ENCODE results near the gene CCDC85C. TPM values are rescaled to one million over a fixed set of nuclear protein-coding genes. Genes with fewer than 3 reads are reported as not detected.

Gene CCDC85C
- total RNA-seq (2014; rRNA removed; shearing (Covaris generic)): 3.6 and 6.4 TPM in 2 replicates
- total RNA-seq (2022): 14.6 and 15.0 TPM in 2 replicates
- Bru-seq, nascent RNA: percentile 44 among the genes with signal in this experiment
- percentile 45 among the genes with signal in this experiment for BruChase-seq, experiment 1, labeled RNA remaining after a 6-hour chase
- percentile 46 among the genes with signal in this experiment for BruChase-seq, experiment 2, labeled RNA remaining after a 2-hour chase
- long read RNA-seq, full-length matches to known transcripts: 9 of 25 reads
- long read RNA-seq, partial matches to known transcripts: 1 of 25 reads
- long read RNA-seq, other reads (novel, unspliced or antisense): 15 of 25 reads

GRCh38 chr14:99603471-99604277 is at the start of gene CCDC85C:
CCDC85C (minus strand) TSS chr14:99604207; CDS start chr14:99603959, 248 bp downstream.
- H3K79me2 ChIP-seq (ENCODE audit: insufficient read depth, low read depth, low read length): no peaks in the 10 kb centered on the region
- H2AFZ ChIP-seq (ENCODE audit: low read length): peak within 1 kb of the TSS; percentile 88
- peak within 1 kb of the TSS; percentile 74 for H3K27ac ChIP-seq (ENCODE audit: low read depth, low read length, poor library complexity, severe bottlenecking)
- H3K4me2 ChIP-seq (ENCODE audit: low read length): peak within 1 kb of the TSS; percentile 82
- POLR2A ChIA-PET: interaction anchor here (0.5 kb wide), 1 partner anchor 90 kb away, joined by 4 read pairs; no protein-coding TSS in a partner anchor
- no peaks in the 10 kb centered on the region for H3K9me2 ChIP-seq (ENCODE audit: insufficient read depth, low read length)
- no peaks in the 10 kb centered on the region for H4K20me1 ChIP-seq (ENCODE audit: insufficient read depth, low read length)
- H3K36me3 ChIP-seq (ENCODE audit: insufficient read depth, low read length): no peaks in the 10 kb centered on the region
- intact Hi-C loops (cut with micrococcal nuclease; ENCODE audit: unreplicated experiment): loop anchor here (1.0 to 2.0 kb wide), 2 partner anchors 31 to 81 kb away; partner anchors contain the start of gene CYP46A1
- peaks cover 27% of the 10 kb centered on the region for H3K4me1 ChIP-seq (ENCODE audit: insufficient read depth, low read length, poor library complexity, severe bottlenecking)
- H3K9me3 ChIP-seq (ENCODE audit: low read length): no peaks in the 10 kb centered on the region
- peak; percentile 61 for DNase-seq (ENCODE audit: low spot score)
- CTCF ChIA-PET (ENCODE audit: unreplicated experiment): no interaction called here
- TF ChIP-seq EZH2phosphoT487 (IDR thresholded peaks at IDR 0.05; ENCODE audit: borderline replicate concordance, low read depth, low read length): no peak
- TF ChIP-seq, protein P1, sequence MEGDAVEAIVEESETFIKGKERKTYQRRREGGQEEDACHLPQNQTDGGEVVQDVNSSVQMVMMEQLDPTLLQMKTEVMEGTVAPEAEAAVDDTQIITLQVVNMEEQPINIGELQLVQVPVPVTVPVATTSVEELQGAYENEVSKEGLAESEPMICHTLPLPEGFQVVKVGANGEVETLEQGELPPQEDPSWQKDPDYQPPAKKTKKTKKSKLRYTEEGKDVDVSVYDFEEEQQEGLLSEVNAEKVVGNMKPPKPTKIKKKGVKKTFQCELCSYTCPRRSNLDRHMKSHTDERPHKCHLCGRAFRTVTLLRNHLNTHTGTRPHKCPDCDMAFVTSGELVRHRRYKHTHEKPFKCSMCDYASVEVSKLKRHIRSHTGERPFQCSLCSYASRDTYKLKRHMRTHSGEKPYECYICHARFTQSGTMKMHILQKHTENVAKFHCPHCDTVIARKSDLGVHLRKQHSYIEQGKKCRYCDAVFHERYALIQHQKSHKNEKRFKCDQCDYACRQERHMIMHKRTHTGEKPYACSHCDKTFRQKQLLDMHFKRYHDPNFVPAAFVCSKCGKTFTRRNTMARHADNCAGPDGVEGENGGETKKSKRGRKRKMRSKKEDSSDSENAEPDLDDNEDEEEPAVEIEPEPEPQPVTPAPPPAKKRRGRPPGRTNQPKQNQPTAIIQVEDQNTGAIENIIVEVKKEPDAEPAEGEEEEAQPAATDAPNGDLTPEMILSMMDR (conservative IDR thresholded peaks at IDR 0.05; ENCODE audit: low read length): no peak
- peak within 1 kb of the TSS; percentile 90 for H3K4me3 ChIP-seq (ENCODE audit: low read depth, low read length, poor library complexity, severe bottlenecking)
- no TSS peak for BruUV-seq (replicated peaks)

- intact Hi-C loops (cut with micrococcal nuclease; ENCODE audit: unreplicated experiment): no loop called here
- Histone ChIP-seq H2AFZ (ENCODE audit: low read length) (no peak overlapping the region), H4K20me1 (ENCODE audit: insufficient read depth, low read length) (no peaks in the 10 kb centered on the region), H3K4me2 (ENCODE audit: low read length) (no peak overlapping the region), H3K79me2 (ENCODE audit: insufficient read depth, low read depth, low read length) (no peaks in the 10 kb centered on the region), H3K9me2 (ENCODE audit: insufficient read depth, low read length) (no peaks in the 10 kb centered on the region), H3K4me3 (ENCODE audit: low read depth, low read length, poor library complexity, severe bottlenecking) (no peak overlapping the region), H3K9me3 (ENCODE audit: low read length) (no peaks in the 10 kb centered on the region), H3K4me1 (ENCODE audit: insufficient read depth, low read length, poor library complexity, severe bottlenecking) (peaks cover 2% of the 10 kb centered on the region), H3K36me3 (ENCODE audit: insufficient read depth, low read length) (no peaks in the 10 kb centered on the region), H3K27ac (ENCODE audit: low read depth, low read length, poor library complexity, severe bottlenecking) (no peak overlapping the region)
- DNase-seq (ENCODE audit: low spot score): no peak
- ChIA-PET POLR2A (interaction anchor here (0.5 kb wide), 1 partner anchor 547 kb away, joined by 4 read pairs; no protein-coding TSS in a partner anchor), CTCF (ENCODE audit: unreplicated experiment) (no interaction called here)
- TF ChIP-seq EZH2phosphoT487 (IDR thresholded peaks at IDR 0.05; ENCODE audit: borderline replicate concordance, low read depth, low read length): no peak
- TF ChIP-seq, protein P1 (conservative IDR thresholded peaks at IDR 0.05; ENCODE audit: low read length): 0 out of 2 replicates have a peak, but pooled peaks have one; percentile 20
- no TSS peak for BruUV-seq (replicated peaks)
These were observed 48.1 kb upstream of the CCDC85C start for GRCh38 chr14:99651953-99652746.

All from OCI-LY7 (cell line).